OCI-LY1 (cell line): ENCODE data around the gene LILRA5.

Experiments
- H2AFZ ChIP-seq: fragments of 200-600 bp; sonication (generic), shearing (Covaris generic); 2 replicates; pipeline ENCODE4 v1.6.0; 2014; ENCODE audit warnings: antibody characterized with exemption, mild to moderate bottlenecking, low read length
- H3F3A ChIP-seq: fragments of 200-600 bp; sonication (generic), shearing (Covaris generic); 2 replicates; pipeline ENCODE4 v1.6.0; 2014; ENCODE audit warnings: mild to moderate bottlenecking, antibody characterized with exemption, low read length, moderate library complexity; ENCODE audit not compliant: insufficient read depth
- H3K27ac ChIP-seq: fragments of 200-600 bp; sonication (generic); 2 replicates; pipeline ENCODE4 v1.5.1; 2014; ENCODE audit warnings: low read length, mixed run types, mild to moderate bottlenecking, low read depth; ENCODE audit not compliant: poor library complexity, severe bottlenecking
- H3K27me3 ChIP-seq: fragments of 200-600 bp; sonication (generic); 2 replicates; pipeline ENCODE4 v1.6.0; 2014; ENCODE audit warnings: antibody characterized with exemption, mild to moderate bottlenecking, low read length, moderate library complexity; ENCODE audit not compliant: insufficient read depth
- H3K36me3 ChIP-seq: fragments of 200-600 bp; sonication (generic); 2 replicates; pipeline ENCODE4 v1.6.1; 2014; ENCODE audit warnings: mild to moderate bottlenecking, antibody characterized with exemption, low read length, moderate library complexity, mixed read lengths; ENCODE audit not compliant: insufficient read depth
- H3K4me1 ChIP-seq: fragments of 200-600 bp; sonication (generic); 2 replicates; pipeline ENCODE4 v1.5.1; 2014; ENCODE audit warnings: mild to moderate bottlenecking, low read length, moderate library complexity; ENCODE audit not compliant: insufficient read depth, severe bottlenecking
- H3K4me2 ChIP-seq: fragments of 200-600 bp; sonication (generic), shearing (Covaris generic); 2 replicates; pipeline ENCODE4 v1.6.1; 2014; ENCODE audit warnings: low read length
- H3K4me3 ChIP-seq: fragments of 200-600 bp; sonication (generic); 2 replicates; pipeline ENCODE4 v1.5.1; 2014; ENCODE audit warnings: low read length, low read depth, mild to moderate bottlenecking, mixed read lengths; ENCODE audit not compliant: poor library complexity, severe bottlenecking
- H3K79me2 ChIP-seq: fragments of 200-600 bp; shearing (Covaris generic); 2 replicates; pipeline ENCODE4 v1.6.1; 2016; ENCODE audit warnings: mixed run types, low read length, mixed read lengths; ENCODE audit not compliant: insufficient read depth
- H3K9ac ChIP-seq: fragments of 200-600 bp; sonication (generic), shearing (Covaris generic); 2 replicates; pipeline ENCODE4 v1.6.1; 2014; ENCODE audit warnings: mild to moderate bottlenecking, low read length, mixed read lengths
- H3K9me2 ChIP-seq: fragments of 200-600 bp; sonication (generic), shearing (Covaris generic); 2 replicates; pipeline ENCODE4 v1.6.1; 2014; ENCODE audit warnings: low read depth, mild to moderate bottlenecking, low read length, mixed read lengths
- H3K9me3 ChIP-seq: fragments of 200-600 bp; shearing (Covaris generic); 2 replicates; pipeline ENCODE4 v1.6.1; 2014; ENCODE audit warnings: low read length, mixed read lengths
- H4K20me1 ChIP-seq: fragments of 200-600 bp; sonication (generic), shearing (Covaris generic); 2 replicates; pipeline ENCODE4 v1.6.0; 2016; ENCODE audit warnings: mild to moderate bottlenecking, low read length; ENCODE audit not compliant: insufficient read depth
- EZH2 ChIP-seq: fragments of 200-600 bp; sonication (generic), shearing (Covaris generic); IDR thresholded peaks from 2 replicates; pipeline ENCODE4 v1.8.0; 2017; ENCODE audit warnings: borderline replicate concordance, mixed run types, mild to moderate bottlenecking, antibody characterized with exemption, low read length, moderate library complexity, mixed read lengths
- TF ChIP-seq, protein P1 (sequence below): fragments of 200-600 bp; sonication (generic), shearing (Covaris generic); IDR thresholded peaks from 2 replicates; pipeline ENCODE4 v1.5.1; 2017; ENCODE audit warnings: mild to moderate bottlenecking, antibody characterized with exemption, low read length, moderate library complexity, mixed read lengths

Gene LILRA5

DNA sequence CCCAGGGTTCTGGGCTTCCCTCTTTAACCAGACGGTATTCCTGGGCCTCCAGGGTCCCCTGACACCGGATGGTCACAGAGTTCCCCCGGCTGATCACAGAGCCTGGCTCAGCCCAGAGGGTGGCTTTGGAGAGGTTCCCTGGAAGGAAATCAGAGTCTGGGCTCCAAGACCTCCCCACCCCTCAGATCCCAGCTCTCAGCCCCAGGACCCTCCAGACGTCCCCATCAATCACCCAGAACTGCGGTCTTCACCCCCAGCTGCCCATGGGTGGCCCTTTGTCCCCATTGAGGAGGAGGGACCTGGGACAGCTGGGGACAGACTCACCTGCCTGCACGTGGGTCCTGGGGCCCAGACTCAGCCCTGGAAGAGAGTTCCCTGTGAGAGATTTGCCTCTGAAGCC, 955 bp downstream of the LILRA5 start:
- Histone ChIP-seq H3K27me3 (no peaks in the 10 kb centered on the region), H3K4me1 (no peaks in the 10 kb centered on the region), H4K20me1 (no peaks in the 10 kb centered on the region), H3K79me2 (no peaks in the 10 kb centered on the region), H3K4me3 (no peak overlapping the region), H3K36me3 (no peaks in the 10 kb centered on the region), H3F3A (no peaks in the 10 kb centered on the region), H3K9me3 (no peaks in the 10 kb centered on the region), H3K27ac (no peak overlapping the region), H3K9ac (no peak overlapping the region), H3K9me2 (no peaks in the 10 kb centered on the region), H3K4me2 (no peak overlapping the region), H2AFZ (no peak overlapping the region)
- TF ChIP-seq EZH2 = no peak
- TF ChIP-seq, protein P1, sequence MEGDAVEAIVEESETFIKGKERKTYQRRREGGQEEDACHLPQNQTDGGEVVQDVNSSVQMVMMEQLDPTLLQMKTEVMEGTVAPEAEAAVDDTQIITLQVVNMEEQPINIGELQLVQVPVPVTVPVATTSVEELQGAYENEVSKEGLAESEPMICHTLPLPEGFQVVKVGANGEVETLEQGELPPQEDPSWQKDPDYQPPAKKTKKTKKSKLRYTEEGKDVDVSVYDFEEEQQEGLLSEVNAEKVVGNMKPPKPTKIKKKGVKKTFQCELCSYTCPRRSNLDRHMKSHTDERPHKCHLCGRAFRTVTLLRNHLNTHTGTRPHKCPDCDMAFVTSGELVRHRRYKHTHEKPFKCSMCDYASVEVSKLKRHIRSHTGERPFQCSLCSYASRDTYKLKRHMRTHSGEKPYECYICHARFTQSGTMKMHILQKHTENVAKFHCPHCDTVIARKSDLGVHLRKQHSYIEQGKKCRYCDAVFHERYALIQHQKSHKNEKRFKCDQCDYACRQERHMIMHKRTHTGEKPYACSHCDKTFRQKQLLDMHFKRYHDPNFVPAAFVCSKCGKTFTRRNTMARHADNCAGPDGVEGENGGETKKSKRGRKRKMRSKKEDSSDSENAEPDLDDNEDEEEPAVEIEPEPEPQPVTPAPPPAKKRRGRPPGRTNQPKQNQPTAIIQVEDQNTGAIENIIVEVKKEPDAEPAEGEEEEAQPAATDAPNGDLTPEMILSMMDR = no peak

DNA sequence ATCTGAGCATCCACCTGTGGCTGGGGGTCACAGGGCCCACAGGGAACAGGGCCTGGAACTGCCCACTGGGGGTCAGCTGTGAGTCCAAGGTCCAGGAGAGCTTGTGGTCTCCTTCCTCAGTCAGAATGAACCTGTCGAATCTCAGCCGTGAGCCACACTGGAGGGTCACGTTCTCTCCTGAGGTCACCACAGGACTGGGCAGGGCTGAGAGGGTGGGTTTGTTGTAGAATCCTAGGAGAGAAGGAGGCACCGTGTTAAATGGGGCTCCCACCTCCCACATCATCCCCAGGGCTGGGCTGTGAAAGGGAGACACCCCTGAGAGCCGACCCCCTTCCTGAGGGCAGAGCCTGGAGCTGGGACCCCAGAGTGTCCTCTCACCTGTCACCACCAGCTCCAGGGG, 1.5 kb downstream of the LILRA5 start:
- H3K4me2 ChIP-seq = no peak overlapping the region
- H3K4me3 ChIP-seq = no peak overlapping the region
- H3K9me3 ChIP-seq = no peaks in the 10 kb centered on the region
- no peaks in the 10 kb centered on the region for H3K36me3 ChIP-seq
- H3F3A ChIP-seq = no peaks in the 10 kb centered on the region
- H3K27ac ChIP-seq = no peak overlapping the region
- no peak for TF ChIP-seq EZH2
- TF ChIP-seq, protein P1 = no peak
- H3K9ac ChIP-seq = no peak overlapping the region
- H2AFZ ChIP-seq = no peak overlapping the region
- no peaks in the 10 kb centered on the region for H3K4me1 ChIP-seq
- H3K27me3 ChIP-seq = no peaks in the 10 kb centered on the region
- no peaks in the 10 kb centered on the region for H3K9me2 ChIP-seq
- H3K79me2 ChIP-seq = no peaks in the 10 kb centered on the region
- no peaks in the 10 kb centered on the region for H4K20me1 ChIP-seq

DNA sequence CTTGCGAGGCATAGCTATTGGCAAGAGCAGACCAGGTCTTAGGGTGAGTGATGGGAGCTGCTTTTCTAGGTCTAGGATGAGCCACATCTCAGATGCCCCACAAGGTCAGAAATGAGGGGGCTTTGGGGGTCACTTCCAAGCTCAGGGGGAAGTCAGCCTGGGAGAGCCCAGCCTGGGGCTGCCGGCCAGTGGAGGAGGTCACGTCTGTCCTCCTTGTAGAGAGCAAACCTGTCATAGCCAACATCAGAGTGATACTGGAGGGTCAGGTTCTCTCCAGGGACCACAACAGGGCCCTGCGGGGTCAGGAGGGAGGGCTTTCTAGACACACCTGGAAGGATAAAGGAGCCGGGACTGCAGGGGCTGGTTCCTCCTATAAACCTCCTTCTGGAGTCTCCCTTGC, 2.4 kb downstream of the LILRA5 start:
- TF ChIP-seq, protein P1 = no peak
- TF ChIP-seq EZH2 = no peak

More for the DNA sequence above, 2.4 kb downstream of the LILRA5 start:
- Histone ChIP-seq H2AFZ (no peak overlapping the region), H3K9me3 (no peaks in the 10 kb centered on the region), H3K4me1 (no peaks in the 10 kb centered on the region), H3K9me2 (no peaks in the 10 kb centered on the region), H3K36me3 (no peaks in the 10 kb centered on the region), H3F3A (no peaks in the 10 kb centered on the region), H3K27me3 (no peaks in the 10 kb centered on the region), H3K4me3 (no peak overlapping the region), H4K20me1 (no peaks in the 10 kb centered on the region), H3K27ac (no peak overlapping the region), H3K4me2 (no peak overlapping the region), H3K9ac (no peak overlapping the region), H3K79me2 (no peaks in the 10 kb centered on the region)
